Esophagus squamous epithelium (tissue), 5 donors: Measurements from ENCODE around the gene ARHGEF28. TPM values are rescaled to one million over a fixed set of nuclear protein-coding genes. Genes with fewer than 3 reads are reported as not detected.

Experiments used
- DNase-seq: peaks from one replicate; lab custom pipeline; 2025; lab: John Stamatoyannopoulos, UW
- H3K27ac ChIP-seq, 4 donors: fragments of 200-600 bp; sonication (generic); one replicate each; pipeline ENCODE4 v1.5.1; 2016 to 2019; ENCODE audit warnings: mild to moderate bottlenecking in 1 of 4
- H3K27me3 ChIP-seq, 4 donors: fragments of 200-600 bp; sonication (generic); 1 replicate in 3 of 4; 2 replicates in 1 of 4; pipeline versions ENCODE4 v1.5.1 to v1.6.0; 2017 to 2021; ENCODE audit warnings: antibody characterized with exemption in 1 of 4
- H3K36me3 ChIP-seq, 3 donors: fragments of 200-600 bp; sonication (generic); one replicate each; pipeline ENCODE4 v1.5.1; 2016 to 2019
- H3K4me1 ChIP-seq, 3 donors: fragments of 200-600 bp; sonication (generic); one replicate each; pipeline ENCODE4 v1.5.1; 2017 to 2019
- H3K4me3 ChIP-seq, 4 donors: fragments of 200-600 bp; sonication (generic); 1 replicate in 3 of 4; 2 replicates in 1 of 4; pipeline ENCODE4 v1.5.1; 2016 to 2019; ENCODE audit warnings: mild to moderate bottlenecking in 2 of 4, moderate library complexity in 1 of 4
- H3K9me3 ChIP-seq, 3 donors: fragments of 200-600 bp; sonication (generic); one replicate each; pipeline ENCODE4 v1.5.1; 2016 to 2019
- POLR2A ChIP-seq, 4 donors: fragments of 450-650 bp; IDR thresholded peaks; one replicate each; pipeline ENCODE4 v1.6.1; 2017; ENCODE audit warnings: antibody characterized with exemption in 4 of 4, mild to moderate bottlenecking in 4 of 4, moderate library complexity in 3 of 4
- WGBS, 2 donors: methylation state at CpG; one replicate each; pipeline ENCODE4 v1.1.5; 2018; 5-methylcytosine and 5-hydroxymethylcytosine counted together
- intact Hi-C: fragments of 100-400 bp; cut with DNase I; formaldehyde crosslinking; loops from one replicate; pipeline ENCODE4 v1.15.0; 2022
- total RNA-seq, 4 donors: library from RNA; depleted of rRNA; stranded (reverse); fragments of >200 nt; gene quantifications; one replicate each; pipeline ENCODE4 v1.1.0, GENCODE V29; 2016
- TF ChIP-seq, protein P1 (sequence below), 6 experiments: fragments of 450-650 bp in 4 of 6; fragments of 200-600 bp in 2 of 6; sonication (generic) in 2 of 6; IDR thresholded peaks; one replicate each; pipeline ENCODE4 v1.5.1; 2016 to 2019; ENCODE audit warnings: antibody characterized with exemption in 6 of 6, mild to moderate bottlenecking in 4 of 6, moderate library complexity in 4 of 6
- donor health status: DM: yes; HTN: yes; CAD: no.

ARHGEF28 gene
- total RNA-seq, 4 donors from 2014 or later: 9.2 to 34.3 (median 12.7) TPM

DNA sequence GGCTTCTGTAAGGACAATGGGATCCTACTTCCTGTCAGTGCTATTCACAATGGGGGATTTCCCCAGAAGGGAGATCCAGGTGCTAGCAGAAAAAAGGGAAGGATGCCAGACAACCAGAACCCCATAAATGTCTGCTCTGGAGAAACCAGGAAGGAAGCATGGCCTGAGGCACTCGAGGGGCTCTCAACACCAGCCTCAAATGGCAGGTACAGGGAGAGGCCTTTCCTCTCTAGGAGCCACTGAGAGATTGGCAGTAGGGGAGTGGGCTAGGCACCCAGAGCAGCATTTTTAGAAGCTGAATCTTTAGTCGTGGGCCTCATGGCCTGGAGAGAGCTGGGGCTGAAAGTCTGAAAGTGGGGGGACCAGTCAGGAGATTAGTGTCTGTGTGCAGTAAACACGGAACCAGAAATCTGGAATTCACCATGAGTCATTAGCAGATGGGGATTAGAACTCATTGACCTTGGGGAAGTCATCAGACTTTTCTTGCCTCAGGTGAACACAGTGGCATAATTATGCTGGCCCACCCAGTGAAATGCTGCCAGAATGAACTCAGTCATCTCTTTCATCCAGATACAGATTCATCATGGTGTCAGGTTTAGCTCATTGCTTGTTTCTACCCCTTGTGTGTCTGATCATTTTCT lies 28.3 kb downstream of the ARHGEF28 start:
- Histone ChIP-seq H3K27me3 (no peaks in the 10 kb centered on the region), H3K9me3 (no peaks in the 10 kb centered on the region), H3K27ac (peak overlapping the region; percentile 69 to 85 (median 76)), H3K36me3 (no peaks in the 10 kb centered on the region), H3K4me1 (peaks cover 20 to 73% (median 30%) of the 10 kb centered on the region in 3 donors), H3K4me3 (no peak overlapping the region)
- intact Hi-C loops: no loop called here
- TF ChIP-seq POLR2A (IDR thresholded peaks at IDR 0.05): no peak
- TF ChIP-seq, protein P1, sequence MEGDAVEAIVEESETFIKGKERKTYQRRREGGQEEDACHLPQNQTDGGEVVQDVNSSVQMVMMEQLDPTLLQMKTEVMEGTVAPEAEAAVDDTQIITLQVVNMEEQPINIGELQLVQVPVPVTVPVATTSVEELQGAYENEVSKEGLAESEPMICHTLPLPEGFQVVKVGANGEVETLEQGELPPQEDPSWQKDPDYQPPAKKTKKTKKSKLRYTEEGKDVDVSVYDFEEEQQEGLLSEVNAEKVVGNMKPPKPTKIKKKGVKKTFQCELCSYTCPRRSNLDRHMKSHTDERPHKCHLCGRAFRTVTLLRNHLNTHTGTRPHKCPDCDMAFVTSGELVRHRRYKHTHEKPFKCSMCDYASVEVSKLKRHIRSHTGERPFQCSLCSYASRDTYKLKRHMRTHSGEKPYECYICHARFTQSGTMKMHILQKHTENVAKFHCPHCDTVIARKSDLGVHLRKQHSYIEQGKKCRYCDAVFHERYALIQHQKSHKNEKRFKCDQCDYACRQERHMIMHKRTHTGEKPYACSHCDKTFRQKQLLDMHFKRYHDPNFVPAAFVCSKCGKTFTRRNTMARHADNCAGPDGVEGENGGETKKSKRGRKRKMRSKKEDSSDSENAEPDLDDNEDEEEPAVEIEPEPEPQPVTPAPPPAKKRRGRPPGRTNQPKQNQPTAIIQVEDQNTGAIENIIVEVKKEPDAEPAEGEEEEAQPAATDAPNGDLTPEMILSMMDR (IDR thresholded peaks at IDR 0.05): no peak
- 18 to 24% methylated on average over 3 of the region's 3 CpGs for WGBS, 2 donors
- DNase-seq: no peak

DNA sequence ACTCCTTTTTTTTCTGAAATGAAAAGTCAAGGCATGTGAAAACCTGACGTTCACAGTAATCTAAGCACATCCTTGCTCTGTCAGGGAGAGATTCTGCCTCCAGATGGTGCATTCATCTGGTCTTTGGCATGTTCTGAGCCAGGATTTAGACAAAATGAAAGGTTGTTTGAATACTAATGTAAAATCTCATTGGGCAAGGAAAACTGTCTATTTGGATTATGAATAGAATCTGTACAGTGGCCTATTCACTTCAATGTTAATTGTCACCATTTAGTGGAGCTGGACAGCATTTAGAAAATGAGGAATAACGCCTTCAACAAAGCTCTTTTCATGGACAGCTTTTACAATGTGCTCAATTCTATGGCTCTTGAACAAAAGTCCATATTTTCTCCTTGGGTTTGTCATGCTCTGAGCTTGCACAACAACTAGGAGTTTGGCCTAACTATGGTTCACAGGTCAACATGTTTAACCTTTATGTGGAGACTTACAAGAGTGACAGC lies 28.9 kb downstream of the ARHGEF28 start:
- peak overlapping the region; percentile 47 to 85 (median 75) for H3K27ac ChIP-seq
- 26 to 38% methylated on average over 2 of the region's 2 CpGs for WGBS, 2 donors

DNA sequence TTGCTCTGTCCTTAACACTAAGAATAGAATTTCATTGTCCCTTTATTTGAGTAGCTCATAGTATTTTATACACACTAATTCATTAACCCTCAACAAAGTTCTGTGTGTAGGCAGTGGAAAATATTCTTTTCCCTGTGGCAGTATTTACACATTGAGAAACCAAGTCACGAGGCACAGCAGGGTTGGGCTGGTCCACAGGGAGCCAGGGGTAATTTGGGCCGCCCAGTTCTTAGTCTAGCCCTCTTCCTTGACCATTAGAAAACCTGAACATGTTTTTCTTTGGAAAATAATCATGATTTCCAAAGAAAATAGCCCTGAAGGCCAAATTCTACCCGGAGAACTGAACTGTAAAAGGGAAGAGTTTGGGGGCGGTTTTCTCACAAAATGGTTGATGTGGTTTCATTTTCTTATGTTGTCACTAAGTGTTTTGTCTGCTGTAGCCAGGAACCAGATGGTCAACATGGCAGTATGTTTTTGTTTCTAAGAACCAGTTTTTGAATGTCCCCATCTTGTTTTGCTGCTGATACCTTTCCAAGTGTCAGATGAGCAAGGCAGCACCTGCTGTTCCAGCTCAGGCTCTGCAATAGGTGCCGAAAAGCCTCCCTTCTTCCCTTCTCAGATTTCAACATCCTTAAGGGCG lies 29.6 kb downstream of the ARHGEF28 start:
- Histone ChIP-seq H3K4me1 (peaks cover 20 to 60% (median 30%) of the 10 kb centered on the region in 3 donors), H3K36me3 (no peaks in the 10 kb centered on the region), H3K27me3 (no peaks in the 10 kb centered on the region), H3K9me3 (no peaks in the 10 kb centered on the region), H3K4me3 (no peak overlapping the region), H3K27ac (peak overlapping the region; percentile 47 to 85 (median 75))
- intact Hi-C loops: no loop called here
- TF ChIP-seq, protein P1 (IDR thresholded peaks at IDR 0.05): no peak
- no peak for TF ChIP-seq POLR2A (IDR thresholded peaks at IDR 0.05)
- no peak for DNase-seq
- 53 to 60% methylated on average over 5 to 6 of the region's 6 CpGs for WGBS, 2 donors

More for the DNA sequence above, 28.9 kb downstream of the ARHGEF28 start:
- Histone ChIP-seq H3K4me1 (peaks cover 20 to 67% (median 30%) of the 10 kb centered on the region in 3 donors), H3K4me3 (no peak overlapping the region), H3K36me3 (no peaks in the 10 kb centered on the region), H3K27me3 (no peaks in the 10 kb centered on the region), H3K9me3 (no peaks in the 10 kb centered on the region)
- intact Hi-C loops: no loop called here
- TF ChIP-seq, protein P1 (IDR thresholded peaks at IDR 0.05): no peak
- TF ChIP-seq POLR2A (IDR thresholded peaks at IDR 0.05): no peak
- DNase-seq: no peak

DNA sequence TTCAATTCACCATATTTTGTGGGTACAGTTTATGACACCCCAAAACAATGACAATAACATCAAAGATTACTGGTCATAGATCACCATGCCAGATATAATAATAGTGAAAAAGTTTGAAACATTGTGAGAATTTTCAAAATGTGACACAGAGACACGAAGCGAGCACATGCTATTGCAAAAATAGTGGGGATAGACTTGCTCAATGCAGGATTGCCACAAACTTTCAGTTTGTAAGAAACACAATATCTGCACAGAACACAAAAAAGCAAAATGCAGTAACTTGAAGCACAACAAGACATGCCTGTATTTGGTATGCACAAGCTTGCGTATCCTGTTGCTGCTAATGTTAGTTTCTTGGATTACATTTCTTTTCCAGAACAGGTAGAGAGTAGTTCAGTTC lies 35.8 kb downstream of the ARHGEF28 start:
- intact Hi-C loops: no loop called here
- no peak for TF ChIP-seq POLR2A (IDR thresholded peaks at IDR 0.05)
- TF ChIP-seq, protein P1 (IDR thresholded peaks at IDR 0.05): no peak
- WGBS, 2 donors: 68 to 76% methylated on average over 3 of the region's 3 CpGs

More for the DNA sequence above, 35.8 kb downstream of the ARHGEF28 start:
- no peak overlapping the region for H3K4me3 ChIP-seq
- H3K27me3 ChIP-seq: no peaks in the 10 kb centered on the region
- no peak for DNase-seq
- H3K4me1 ChIP-seq: peaks cover 0 to 57% (median 6%) of the 10 kb centered on the region in 3 donors
- H3K27ac ChIP-seq: no peak overlapping the region
- no peaks in the 10 kb centered on the region for H3K9me3 ChIP-seq
- H3K36me3 ChIP-seq: no peaks in the 10 kb centered on the region
